ENCODE measurements around the gene PCBP3. TPM values are rescaled to one million over a fixed set of nuclear protein-coding genes. Genes with fewer than 3 reads are reported as not detected.

PCBP3 gene
- total and polyA plus RNA-seq, 4 donors, result 0.36 to 1.6 (median 0.42) TPM

GRCh38 chr21:45982092-45982757, 338.7 kb downstream of the PCBP3 start:
- Histone ChIP-seq H3K9me3 (ENCODE audit: control insufficient read depth in 4 of 4, low read length in 3 of 4) (no peaks in the 10 kb centered on the region), H3K27me3 (ENCODE audit: control insufficient read depth in 4 of 4, insufficient read depth in 4 of 4, low read length in 3 of 4) (no peaks in the 10 kb centered on the region), H3K9ac (ENCODE audit: low read depth in 1 of 2, low read length in 2 of 2) (no peak overlapping the region), H3K4me3 (ENCODE audit: low read depth in 1 of 3, low read length in 3 of 3) (peak overlapping the region; percentile 22 to 67 (median 62)), H3K36me3 (ENCODE audit: control insufficient read depth in 4 of 4, insufficient read depth in 3 of 4, low read depth in 1 of 4, low read length in 3 of 4) (peaks cover 2 to 11% (median 4%) of the 10 kb centered on the region in 4 donors), H3K4me1 (ENCODE audit: control insufficient read depth in 4 of 4, insufficient read depth in 4 of 4, low read length in 3 of 4) (peaks cover 8 to 19% (median 14%) of the 10 kb centered on the region in 4 donors), H3K27ac (ENCODE audit: low read depth in 1 of 2, low read length in 2 of 2) (peak overlapping the region; percentile 13 to 45)
- WGBS, result 21% methylated on average over 45 of the region's 45 CpGs
- TF ChIP-seq RXRA (IDR thresholded peaks at IDR 0.05) (no peak), JUND (IDR thresholded peaks at IDR 0.05) (no peak), FOXA2 (IDR thresholded peaks at IDR 0.05) (no peak)
- DNase-seq (ENCODE audit: low spot score), result no peak

GRCh38 chr21:45982758-45983648, 339.5 kb downstream of the PCBP3 start:
- Histone ChIP-seq H3K9me3 (ENCODE audit: control insufficient read depth in 4 of 4, low read length in 3 of 4) (no peaks in the 10 kb centered on the region), H3K4me1 (ENCODE audit: control insufficient read depth in 4 of 4, insufficient read depth in 4 of 4, low read length in 3 of 4) (peaks cover 8 to 19% (median 14%) of the 10 kb centered on the region in 4 donors), H3K9ac (ENCODE audit: low read depth in 1 of 2, low read length in 2 of 2) (no peak overlapping the region), H3K27me3 (ENCODE audit: control insufficient read depth in 4 of 4, insufficient read depth in 4 of 4, low read length in 3 of 4) (no peaks in the 10 kb centered on the region), H3K4me3 (ENCODE audit: low read depth in 1 of 3, low read length in 3 of 3) (peak overlapping the region in 1 of 3 donors; percentile 62), H3K36me3 (ENCODE audit: control insufficient read depth in 4 of 4, insufficient read depth in 3 of 4, low read depth in 1 of 4, low read length in 3 of 4) (peaks cover 2 to 12% (median 5%) of the 10 kb centered on the region in 4 donors), H3K27ac (ENCODE audit: low read depth in 1 of 2, low read length in 2 of 2) (peak overlapping the region in 1 of 2 donors; percentile 12)
- no peak for DNase-seq (ENCODE audit: low spot score)
- WGBS, result 75% methylated on average over 45 of the region's 45 CpGs
- TF ChIP-seq FOXA2 (IDR thresholded peaks at IDR 0.05) (no peak), RXRA (IDR thresholded peaks at IDR 0.05) (no peak)

GRCh38 chr21:45983649-45983965, 340.1 kb downstream of the PCBP3 start:
- Histone ChIP-seq H3K9ac (ENCODE audit: low read depth in 1 of 2, low read length in 2 of 2) (no peak overlapping the region), H3K36me3 (ENCODE audit: control insufficient read depth in 4 of 4, insufficient read depth in 3 of 4, low read depth in 1 of 4, low read length in 3 of 4) (peaks cover 2 to 12% (median 5%) of the 10 kb centered on the region in 4 donors), H3K4me3 (ENCODE audit: low read depth in 1 of 3, low read length in 3 of 3) (peak overlapping the region in 1 of 3 donors; percentile 62), H3K9me3 (ENCODE audit: control insufficient read depth in 4 of 4, low read length in 3 of 4) (no peaks in the 10 kb centered on the region), H3K27ac (ENCODE audit: low read depth in 1 of 2, low read length in 2 of 2) (peak overlapping the region in 1 of 2 donors; percentile 12), H3K27me3 (ENCODE audit: control insufficient read depth in 4 of 4, insufficient read depth in 4 of 4, low read length in 3 of 4) (no peaks in the 10 kb centered on the region), H3K4me1 (ENCODE audit: control insufficient read depth in 4 of 4, insufficient read depth in 4 of 4, low read length in 3 of 4) (peaks cover 8 to 19% (median 14%) of the 10 kb centered on the region in 4 donors)
- 88% methylated on average over 13 of the region's 13 CpGs for WGBS
- no peak for DNase-seq (ENCODE audit: low spot score)
- TF ChIP-seq SP1 (IDR thresholded peaks at IDR 0.05) (no peak), ZBTB33 (IDR thresholded peaks at IDR 0.05) (no peak), REST (IDR thresholded peaks at IDR 0.05) (no peak), FOXA2 (IDR thresholded peaks at IDR 0.05) (no peak), HNF4G (IDR thresholded peaks at IDR 0.05) (no peak), EGR1 (IDR thresholded peaks at IDR 0.05; ENCODE audit: low read depth in 2 of 2) (no peak), FOXA1 (IDR thresholded peaks at IDR 0.05) (no peak), JUND (IDR thresholded peaks at IDR 0.05) (no peak), ATF3 (IDR thresholded peaks at IDR 0.05) (no peak), YY1 (IDR thresholded peaks at IDR 0.05) (no peak), RXRA (IDR thresholded peaks at IDR 0.05) (no peak), RAD21 (IDR thresholded peaks at IDR 0.05) (no peak), NR2F2 (IDR thresholded peaks at IDR 0.05) (no peak), MAX (IDR thresholded peaks at IDR 0.05) (no peak), HNF4A (conservative IDR thresholded peaks at IDR 0.05) (no peak)
